DOHH2 (cell line): ENCODE data around the gene CFAP70.

Experiments
- EZH2phosphoT487 ChIP-seq: fragments of 200-600 bp; sonication (generic); IDR thresholded peaks from 2 replicates; pipeline ENCODE4 v1.6.1; 2017; ENCODE audit warnings: borderline replicate concordance, mild to moderate bottlenecking, antibody characterized with exemption, low read length, moderate library complexity, mixed read lengths
- TF ChIP-seq, protein P1 (sequence below): fragments of 200-600 bp; sonication (generic); IDR thresholded peaks from one replicate; pipeline ENCODE4 v1.5.1; 2014; ENCODE audit warnings: antibody characterized with exemption, mild to moderate bottlenecking, low read depth, low read length; ENCODE audit not compliant: poor library complexity, severe bottlenecking

DNA sequence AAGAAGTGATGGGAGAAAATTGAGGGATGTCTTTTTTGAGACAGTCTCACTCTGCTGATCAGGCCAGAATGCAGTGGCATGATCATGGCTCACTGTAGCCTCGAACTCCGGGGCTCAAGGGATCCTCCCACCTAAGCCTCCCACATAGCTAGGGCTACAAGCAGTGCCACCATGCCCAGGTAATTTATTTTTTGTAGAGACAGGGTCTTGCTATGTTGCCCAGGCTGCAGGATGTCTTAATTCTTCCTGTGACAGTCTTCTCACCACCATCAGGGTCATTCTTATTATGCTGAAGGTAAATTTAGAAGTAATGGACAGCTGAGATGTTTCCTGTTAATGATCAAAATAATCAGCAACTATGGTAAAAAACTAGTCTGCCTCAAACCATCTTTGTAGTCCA lies 118.8 kb downstream of the CFAP70 start:
- TF ChIP-seq, protein P1, sequence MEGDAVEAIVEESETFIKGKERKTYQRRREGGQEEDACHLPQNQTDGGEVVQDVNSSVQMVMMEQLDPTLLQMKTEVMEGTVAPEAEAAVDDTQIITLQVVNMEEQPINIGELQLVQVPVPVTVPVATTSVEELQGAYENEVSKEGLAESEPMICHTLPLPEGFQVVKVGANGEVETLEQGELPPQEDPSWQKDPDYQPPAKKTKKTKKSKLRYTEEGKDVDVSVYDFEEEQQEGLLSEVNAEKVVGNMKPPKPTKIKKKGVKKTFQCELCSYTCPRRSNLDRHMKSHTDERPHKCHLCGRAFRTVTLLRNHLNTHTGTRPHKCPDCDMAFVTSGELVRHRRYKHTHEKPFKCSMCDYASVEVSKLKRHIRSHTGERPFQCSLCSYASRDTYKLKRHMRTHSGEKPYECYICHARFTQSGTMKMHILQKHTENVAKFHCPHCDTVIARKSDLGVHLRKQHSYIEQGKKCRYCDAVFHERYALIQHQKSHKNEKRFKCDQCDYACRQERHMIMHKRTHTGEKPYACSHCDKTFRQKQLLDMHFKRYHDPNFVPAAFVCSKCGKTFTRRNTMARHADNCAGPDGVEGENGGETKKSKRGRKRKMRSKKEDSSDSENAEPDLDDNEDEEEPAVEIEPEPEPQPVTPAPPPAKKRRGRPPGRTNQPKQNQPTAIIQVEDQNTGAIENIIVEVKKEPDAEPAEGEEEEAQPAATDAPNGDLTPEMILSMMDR = no peak
- no peak for TF ChIP-seq EZH2phosphoT487
